ENCODE measurements around the gene SFT2D1. TPM values are rescaled to one million over a fixed set of nuclear protein-coding genes. Genes with fewer than 3 reads are reported as not detected.

Gene SFT2D1
- total RNA-seq, 1 donor from 2014 or later: 62.4 TPM

DNA sequence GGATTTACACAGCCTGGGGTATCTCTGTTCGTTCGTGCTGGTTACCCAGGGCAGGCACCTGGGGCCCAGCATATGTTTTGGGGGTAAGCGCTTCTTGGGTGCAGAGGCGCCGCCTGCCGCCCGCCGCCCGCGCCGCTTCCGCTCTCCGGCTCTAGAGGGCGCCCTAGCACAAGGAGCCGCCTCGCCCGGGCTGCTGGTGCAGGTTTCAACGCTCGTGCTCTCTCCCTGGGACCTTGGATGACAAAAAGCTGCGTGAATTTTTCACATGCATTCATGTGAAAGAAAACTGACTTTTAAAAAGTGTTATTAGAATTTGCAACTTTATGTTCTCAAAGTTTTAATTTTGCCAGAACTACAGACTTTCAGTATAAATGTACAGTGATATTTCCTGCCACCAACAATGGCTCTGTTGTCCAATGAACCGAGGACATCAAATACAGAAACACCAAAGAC, 66.6 kb downstream of the SFT2D1 start:
- no peak overlapping the region for H3K4me3 ChIP-seq (ENCODE audit: low read depth, low read length)
- TF ChIP-seq, protein P1, sequence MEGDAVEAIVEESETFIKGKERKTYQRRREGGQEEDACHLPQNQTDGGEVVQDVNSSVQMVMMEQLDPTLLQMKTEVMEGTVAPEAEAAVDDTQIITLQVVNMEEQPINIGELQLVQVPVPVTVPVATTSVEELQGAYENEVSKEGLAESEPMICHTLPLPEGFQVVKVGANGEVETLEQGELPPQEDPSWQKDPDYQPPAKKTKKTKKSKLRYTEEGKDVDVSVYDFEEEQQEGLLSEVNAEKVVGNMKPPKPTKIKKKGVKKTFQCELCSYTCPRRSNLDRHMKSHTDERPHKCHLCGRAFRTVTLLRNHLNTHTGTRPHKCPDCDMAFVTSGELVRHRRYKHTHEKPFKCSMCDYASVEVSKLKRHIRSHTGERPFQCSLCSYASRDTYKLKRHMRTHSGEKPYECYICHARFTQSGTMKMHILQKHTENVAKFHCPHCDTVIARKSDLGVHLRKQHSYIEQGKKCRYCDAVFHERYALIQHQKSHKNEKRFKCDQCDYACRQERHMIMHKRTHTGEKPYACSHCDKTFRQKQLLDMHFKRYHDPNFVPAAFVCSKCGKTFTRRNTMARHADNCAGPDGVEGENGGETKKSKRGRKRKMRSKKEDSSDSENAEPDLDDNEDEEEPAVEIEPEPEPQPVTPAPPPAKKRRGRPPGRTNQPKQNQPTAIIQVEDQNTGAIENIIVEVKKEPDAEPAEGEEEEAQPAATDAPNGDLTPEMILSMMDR (conservative IDR thresholded peaks at IDR 0.05; ENCODE audit: low read depth, low read length): peak; percentile 98
- no peak for DNase-seq (ENCODE audit: low read depth)

DNA sequence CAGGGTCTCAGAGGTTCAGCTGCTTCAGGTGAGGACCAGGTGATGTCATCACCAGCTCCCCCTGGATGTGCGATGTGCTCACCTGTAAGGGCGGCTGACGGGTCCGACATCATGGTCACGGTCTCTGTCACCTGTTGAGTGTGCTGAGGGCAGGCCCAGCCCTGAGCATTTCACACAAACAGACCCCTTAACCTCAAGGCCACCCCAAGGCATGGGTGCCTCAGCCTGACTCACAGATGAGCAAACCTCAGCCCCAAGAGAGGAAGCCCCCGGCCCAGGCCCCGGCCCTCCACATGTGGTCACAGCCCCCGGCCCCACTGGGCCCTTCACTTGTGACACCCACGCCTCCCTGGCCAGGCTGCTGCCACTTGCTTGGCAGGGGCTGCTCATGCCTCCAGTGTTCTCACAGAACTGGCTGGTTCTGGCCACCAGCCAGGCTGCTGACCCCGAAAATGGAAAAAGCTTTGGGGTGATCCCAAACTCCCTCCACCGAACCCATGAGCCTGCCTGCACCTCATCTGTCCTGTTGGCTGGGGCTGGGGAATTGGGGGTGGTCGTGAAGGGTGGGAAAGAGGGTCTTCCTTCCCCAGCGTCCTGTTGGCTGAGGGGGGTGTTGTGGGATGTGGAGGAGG, 67.5 kb downstream of the SFT2D1 start:
- TF ChIP-seq, protein P1 (conservative IDR thresholded peaks at IDR 0.05; ENCODE audit: low read depth, low read length): no peak
- no peak overlapping the region for H3K4me3 ChIP-seq (ENCODE audit: low read depth, low read length)
- no peak for DNase-seq (ENCODE audit: low read depth)

DNA sequence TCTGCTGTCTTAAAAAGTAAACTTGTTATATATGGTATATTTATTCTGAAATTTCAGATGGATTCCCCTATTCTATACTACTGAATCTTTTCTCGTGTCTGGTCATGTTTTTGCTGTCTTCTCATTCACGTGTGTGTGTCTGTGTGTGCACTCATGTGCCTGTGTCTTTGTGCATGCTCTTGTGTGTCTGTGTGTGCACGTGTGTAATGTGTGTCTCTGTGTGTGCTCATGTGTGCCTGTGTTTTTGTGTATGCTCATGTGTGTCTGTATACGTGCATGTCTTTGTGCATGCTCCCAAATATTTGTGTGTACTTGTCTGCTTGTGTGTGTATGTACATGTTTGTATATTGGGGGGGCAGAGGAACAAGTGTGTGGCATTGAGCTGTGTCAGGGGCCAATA, 68.2 kb downstream of the SFT2D1 start:
- DNase-seq (ENCODE audit: low read depth): no peak
- TF ChIP-seq, protein P1 (conservative IDR thresholded peaks at IDR 0.05; ENCODE audit: low read depth, low read length): no peak
- no peak overlapping the region for H3K4me3 ChIP-seq (ENCODE audit: low read depth, low read length)

DNA sequence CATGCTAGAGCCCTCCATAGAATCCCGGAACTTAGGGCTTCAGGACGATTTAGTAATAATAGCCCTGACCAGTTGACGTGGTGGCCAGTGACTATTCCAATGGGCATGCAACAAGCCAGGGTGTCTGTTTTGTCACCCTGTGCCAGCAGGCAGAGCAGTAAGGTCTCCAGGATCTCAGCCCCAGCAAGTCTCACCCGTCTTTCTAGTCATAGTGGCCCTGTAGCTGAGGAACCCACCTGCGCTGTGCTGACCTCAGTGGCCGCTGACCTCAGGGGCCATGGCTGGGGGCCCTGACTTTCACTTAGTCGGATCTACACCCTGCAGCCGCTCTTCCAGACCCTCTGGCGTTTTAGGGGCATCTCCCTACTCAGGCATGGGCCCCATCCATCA, 71.0 kb downstream of the SFT2D1 start:
- H3K4me3 ChIP-seq (ENCODE audit: low read depth, low read length): no peak overlapping the region
- TF ChIP-seq, protein P1 (conservative IDR thresholded peaks at IDR 0.05; ENCODE audit: low read depth, low read length): no peak
- DNase-seq (ENCODE audit: low read depth): no peak

DNA sequence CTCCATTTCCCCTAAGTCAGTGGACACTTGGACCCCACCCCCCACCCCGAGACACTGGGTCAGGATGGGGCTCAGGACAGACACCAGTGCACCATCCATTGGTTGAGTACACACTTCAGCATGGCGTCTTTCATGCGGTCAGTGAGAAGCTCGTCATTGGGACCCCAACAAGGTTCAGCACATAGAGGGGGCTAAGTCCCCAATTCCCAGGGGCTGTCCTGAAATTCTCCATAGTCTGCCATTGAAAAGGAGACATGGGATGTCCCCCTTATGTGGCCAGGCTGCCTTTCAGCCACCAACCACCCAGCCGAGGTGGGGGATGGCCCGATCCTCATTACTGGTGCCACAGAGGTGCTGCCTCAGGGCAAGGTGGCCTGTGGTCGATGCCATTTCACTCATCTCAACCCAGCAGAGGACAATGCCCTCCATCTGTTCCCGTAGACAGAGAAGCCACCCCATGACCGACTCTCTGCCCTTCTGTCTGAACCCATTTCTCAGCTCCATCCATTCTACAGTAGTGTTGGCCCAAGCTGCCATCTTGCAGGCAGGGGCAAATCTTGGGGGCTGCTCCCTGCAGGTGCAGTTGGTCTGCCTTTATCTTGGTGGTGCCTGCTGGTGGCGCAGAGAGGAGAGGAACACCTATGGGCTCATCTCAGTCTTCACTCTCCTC, 71.5 kb downstream of the SFT2D1 start:
- H3K4me3 ChIP-seq (ENCODE audit: low read depth, low read length): no peak overlapping the region
- TF ChIP-seq, protein P1 (conservative IDR thresholded peaks at IDR 0.05; ENCODE audit: low read depth, low read length): no peak
- DNase-seq (ENCODE audit: low read depth): no peak

Other genes starting within 250 kb of the SFT2D1 start
- not detected in 2 replicates for gene TBXT, start 174.7 kb downstream of the SFT2D1 start, total RNA-seq
- 0.94 TPM in 1 of 2 replicates, not detected in the other for gene PRR18, start 34.2 kb downstream of the SFT2D1 start, total RNA-seq
- gene MPC1, start 40.4 kb upstream of the SFT2D1 start, total RNA-seq: 20.4 and 21.2 TPM in 2 replicates
- gene RAMACL, start 244.1 kb upstream of the SFT2D1 start, total RNA-seq: 0.07 and 0.12 TPM in 2 replicates